Smooth muscle cell (in vitro differentiated cells): ENCODE measurements around the gene MS4A1. TPM values are rescaled to one million over a fixed set of nuclear protein-coding genes. Genes with fewer than 3 reads are reported as not detected.

ENCODE experiments used
- DNase-seq: peaks from one replicate; lab custom pipeline; 2025; ENCODE audit not compliant: unreplicated experiment; lab: John Stamatoyannopoulos, UW
- H2AFZ ChIP-seq: fragments of 200-600 bp; sonication (generic); 2 replicates; pipeline ENCODE4 v1.6.0; 2016; ENCODE audit warnings: antibody characterized with exemption, low read depth, mild to moderate bottlenecking
- H3F3A ChIP-seq: fragments of 200-600 bp; sonication (generic); 2 replicates; pipeline ENCODE4 v1.6.0; 2017; ENCODE audit warnings: antibody characterized with exemption, low read depth
- H3K27ac ChIP-seq: fragments of 200-600 bp; sonication (generic); 2 replicates; pipeline ENCODE4 v1.5.1; 2016; ENCODE audit warnings: low read depth, mild to moderate bottlenecking
- H3K27me3 ChIP-seq: fragments of 200-600 bp; sonication (generic); 2 replicates; pipeline ENCODE4 v1.6.1; 2016; ENCODE audit warnings: low read depth, mild to moderate bottlenecking
- H3K36me3 ChIP-seq: fragments of 200-600 bp; sonication (generic); 2 replicates; pipeline ENCODE4 v1.5.1; 2016; ENCODE audit warnings: low read depth
- H3K4me1 ChIP-seq: fragments of 200-600 bp; sonication (generic); 2 replicates; pipeline ENCODE4 v1.5.1; 2016; ENCODE audit warnings: low read depth
- H3K4me2 ChIP-seq: fragments of 200-600 bp; sonication (generic); 2 replicates; pipeline ENCODE4 v1.6.0; 2016; ENCODE audit warnings: mild to moderate bottlenecking
- H3K4me3 ChIP-seq: fragments of 200-600 bp; sonication (generic); 2 replicates; pipeline ENCODE4 v1.5.1; 2016; ENCODE audit warnings: mild to moderate bottlenecking
- H3K79me2 ChIP-seq: fragments of 200-600 bp; sonication (generic); 2 replicates; pipeline ENCODE4 v1.6.0; 2016; ENCODE audit warnings: low read depth, mild to moderate bottlenecking
- H3K9ac ChIP-seq: fragments of 200-600 bp; sonication (generic); 2 replicates; pipeline ENCODE4 v1.6.0; 2016; ENCODE audit warnings: low read depth
- H3K9me3 ChIP-seq: fragments of 200-600 bp; sonication (generic); replicated peaks from 2 replicates; pipeline ENCODE4 v1.5.1; 2016; ENCODE audit warnings: low read depth
- H4K20me1 ChIP-seq: fragments of 200-600 bp; sonication (generic); 2 replicates; pipeline ENCODE4 v1.6.0; 2016; ENCODE audit warnings: low read depth
- WGBS: methylation state at CpG from one replicate; pipeline ENCODE4 v1.1.7; 2016; ENCODE audit warnings: low lambda C conversion rate; 5-methylcytosine and 5-hydroxymethylcytosine counted together
- polyA plus RNA-seq: library from polyadenylated mRNA; unstranded; fragments of >200 nt; fragmentation: Nextera tagmentation; extraction: Ambion mirVana; gene quantifications from 2 replicates; pipeline ENCODE4 v1.2.1, GENCODE V29; 2016
- total RNA-seq: library from RNA; depleted of rRNA; stranded (reverse); fragments of >200 nt; gene quantifications from 2 replicates; pipeline ENCODE4 v1.2.3, GENCODE V29; 2014
- TF ChIP-seq, protein P1 (sequence below): fragments of 200-600 bp; sonication (generic); IDR thresholded peaks from 2 replicates; pipeline ENCODE4 v1.5.1; 2017; ENCODE audit warnings: borderline replicate concordance, mild to moderate bottlenecking, antibody characterized with exemption; ENCODE audit not compliant: insufficient read depth, poor library complexity, severe bottlenecking

The MS4A1 gene
- total and polyA plus RNA-seq, 2 experiments from 2014 or later: not detected

DNA sequence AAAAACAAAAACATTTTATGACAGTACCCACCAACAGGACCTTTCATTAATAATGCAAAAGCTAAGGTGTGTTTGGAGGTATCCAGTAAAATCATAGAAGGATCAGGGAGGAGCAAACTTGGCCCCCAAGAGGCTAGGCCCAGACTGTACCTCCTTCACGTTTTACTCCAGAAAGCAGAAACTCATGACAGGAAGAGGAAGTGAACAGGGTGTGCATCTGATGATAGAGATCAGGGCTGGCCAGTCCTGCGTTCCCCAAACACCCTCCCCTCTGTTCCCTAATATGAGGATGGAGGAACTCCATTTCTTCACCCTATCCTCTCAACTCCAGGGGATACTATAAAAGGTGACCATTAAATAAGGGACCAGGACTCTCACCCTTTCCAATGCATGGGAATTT lies 26.7 kb downstream of the MS4A1 start:
- Histone ChIP-seq H3K4me3 (no peak overlapping the region), H3K9me3 (no peaks in the 10 kb centered on the region), H4K20me1 (no peaks in the 10 kb centered on the region), H3K4me1 (no peaks in the 10 kb centered on the region), H2AFZ (no peak overlapping the region), H3K79me2 (no peaks in the 10 kb centered on the region), H3K27ac (no peak overlapping the region), H3K9ac (no peak overlapping the region), H3F3A (no peaks in the 10 kb centered on the region), H3K36me3 (no peaks in the 10 kb centered on the region), H3K27me3 (no peaks in the 10 kb centered on the region), H3K4me2 (no peak overlapping the region)
- DNase-seq: no peak
- TF ChIP-seq, protein P1, sequence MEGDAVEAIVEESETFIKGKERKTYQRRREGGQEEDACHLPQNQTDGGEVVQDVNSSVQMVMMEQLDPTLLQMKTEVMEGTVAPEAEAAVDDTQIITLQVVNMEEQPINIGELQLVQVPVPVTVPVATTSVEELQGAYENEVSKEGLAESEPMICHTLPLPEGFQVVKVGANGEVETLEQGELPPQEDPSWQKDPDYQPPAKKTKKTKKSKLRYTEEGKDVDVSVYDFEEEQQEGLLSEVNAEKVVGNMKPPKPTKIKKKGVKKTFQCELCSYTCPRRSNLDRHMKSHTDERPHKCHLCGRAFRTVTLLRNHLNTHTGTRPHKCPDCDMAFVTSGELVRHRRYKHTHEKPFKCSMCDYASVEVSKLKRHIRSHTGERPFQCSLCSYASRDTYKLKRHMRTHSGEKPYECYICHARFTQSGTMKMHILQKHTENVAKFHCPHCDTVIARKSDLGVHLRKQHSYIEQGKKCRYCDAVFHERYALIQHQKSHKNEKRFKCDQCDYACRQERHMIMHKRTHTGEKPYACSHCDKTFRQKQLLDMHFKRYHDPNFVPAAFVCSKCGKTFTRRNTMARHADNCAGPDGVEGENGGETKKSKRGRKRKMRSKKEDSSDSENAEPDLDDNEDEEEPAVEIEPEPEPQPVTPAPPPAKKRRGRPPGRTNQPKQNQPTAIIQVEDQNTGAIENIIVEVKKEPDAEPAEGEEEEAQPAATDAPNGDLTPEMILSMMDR: no peak
- 65% methylated on average over 2 of the region's 2 CpGs for WGBS

DNA sequence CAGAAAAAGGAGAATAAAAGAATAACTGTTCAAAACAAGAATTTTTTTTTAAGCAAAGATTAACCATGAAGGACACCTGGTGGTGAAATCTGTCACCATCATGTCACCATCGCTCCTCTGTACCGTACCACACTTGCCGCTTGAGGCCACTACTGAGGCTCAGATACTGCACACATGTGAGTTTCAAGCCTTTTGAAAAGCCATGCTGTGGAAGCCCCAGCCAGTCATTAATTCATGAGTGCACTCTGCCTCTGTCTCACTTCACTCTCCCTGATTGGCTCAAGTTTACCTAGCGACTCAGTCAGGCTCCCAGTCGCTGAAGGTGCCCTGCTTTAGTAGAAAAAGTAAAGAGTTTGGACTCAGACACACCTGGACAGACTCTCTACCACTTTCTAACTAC lies 30.3 kb downstream of the MS4A1 start:
- H4K20me1 ChIP-seq: no peaks in the 10 kb centered on the region
- no peak overlapping the region for H3K4me2 ChIP-seq
- H3K4me3 ChIP-seq: no peak overlapping the region
- H3K4me1 ChIP-seq: no peaks in the 10 kb centered on the region
- no peak overlapping the region for H2AFZ ChIP-seq
- no peaks in the 10 kb centered on the region for H3K79me2 ChIP-seq
- 40% methylated on average over 5 of the region's 5 CpGs for WGBS
- H3K9ac ChIP-seq: no peak overlapping the region
- H3K36me3 ChIP-seq: no peaks in the 10 kb centered on the region
- no peaks in the 10 kb centered on the region for H3F3A ChIP-seq
- no peaks in the 10 kb centered on the region for H3K9me3 ChIP-seq
- no peak overlapping the region for H3K27ac ChIP-seq
- DNase-seq: no peak
- TF ChIP-seq, protein P1: peak; percentile 17
- H3K27me3 ChIP-seq: no peaks in the 10 kb centered on the region

DNA sequence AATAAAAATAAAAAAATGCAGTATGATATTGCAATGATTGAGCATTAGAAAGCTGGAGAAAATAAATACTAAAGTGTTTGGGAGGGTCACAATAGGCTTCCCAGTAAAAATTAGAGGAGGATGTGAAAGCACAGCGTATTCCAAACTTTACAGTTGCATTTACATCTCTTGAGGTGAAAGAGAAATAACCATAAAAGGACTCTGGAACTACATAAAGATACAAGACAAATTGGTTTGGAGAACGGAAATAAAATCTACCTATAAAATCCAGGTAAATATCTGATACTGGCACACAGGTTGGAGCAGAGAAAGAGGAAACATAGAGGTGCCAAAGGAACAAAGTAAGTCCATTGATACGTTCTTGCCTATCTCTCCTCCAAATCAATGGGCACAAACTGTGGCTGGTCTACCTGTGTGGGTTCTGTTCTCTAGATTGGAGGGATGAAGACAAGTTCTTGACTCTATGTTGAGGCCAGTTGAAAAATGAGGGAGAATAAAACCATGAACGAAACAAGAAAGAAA lies 36.9 kb downstream of the MS4A1 start, which contains the start of gene MS4A12:
Gene MS4A12 (plus strand): TSS at position 291 of the 522 bp plus-strand sequence. CDS start 4,541 bp downstream, outside the sequence.
- H3K4me1 ChIP-seq: no peaks in the 10 kb centered on the region
- 80% methylated on average over 4 of the region's 4 CpGs for WGBS
- H3K27ac ChIP-seq: no peak within 1 kb of the TSS
- H3K36me3 ChIP-seq: no peaks in the 10 kb centered on the region
- H3K4me3 ChIP-seq: no peak within 1 kb of the TSS
- no peaks in the 10 kb centered on the region for H4K20me1 ChIP-seq
- no peak within 1 kb of the TSS for H3K4me2 ChIP-seq
- TF ChIP-seq, protein P1: no peak
- H2AFZ ChIP-seq: no peak within 1 kb of the TSS
- no peaks in the 10 kb centered on the region for H3F3A ChIP-seq
- H3K79me2 ChIP-seq: no peaks in the 10 kb centered on the region
- no peaks in the 10 kb centered on the region for H3K27me3 ChIP-seq
- no peaks in the 10 kb centered on the region for H3K9me3 ChIP-seq
- H3K9ac ChIP-seq: no peak within 1 kb of the TSS
- DNase-seq: no peak

DNA sequence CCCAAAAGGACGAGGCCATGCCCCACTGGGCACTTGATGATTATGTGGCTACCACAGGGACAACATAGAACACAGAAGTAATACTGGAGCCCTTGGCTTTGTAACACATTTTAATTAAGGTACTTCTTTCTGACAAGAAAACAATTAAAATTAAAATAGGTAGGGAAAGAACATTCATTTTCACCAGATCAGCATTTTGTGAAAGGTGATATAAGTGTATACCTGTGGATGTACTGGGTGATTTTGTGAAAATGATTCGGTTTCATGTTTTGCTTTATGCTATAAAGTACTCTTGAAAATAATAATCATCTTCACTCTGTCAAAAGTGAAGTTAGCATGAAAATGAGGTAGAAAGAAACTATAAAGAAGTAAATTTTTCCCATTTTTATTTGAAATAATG lies 37.8 kb downstream of the MS4A1 start:
- H3K4me3 ChIP-seq: no peak overlapping the region
- no peaks in the 10 kb centered on the region for H3K79me2 ChIP-seq
- H3K36me3 ChIP-seq: no peaks in the 10 kb centered on the region
- H3F3A ChIP-seq: no peaks in the 10 kb centered on the region
- no peaks in the 10 kb centered on the region for H3K27me3 ChIP-seq
- H3K9me3 ChIP-seq: no peaks in the 10 kb centered on the region
- H2AFZ ChIP-seq: no peak overlapping the region
- DNase-seq: no peak
- TF ChIP-seq, protein P1: no peak
- H3K4me1 ChIP-seq: no peaks in the 10 kb centered on the region
- 87% methylated on average over 2 of the region's 2 CpGs for WGBS
- no peaks in the 10 kb centered on the region for H4K20me1 ChIP-seq
- H3K4me2 ChIP-seq: no peak overlapping the region
- H3K9ac ChIP-seq: no peak overlapping the region
- H3K27ac ChIP-seq: no peak overlapping the region
